NCI-H446 treated with DMSO at 0.1 percent for 48 hours (cell line): ENCODE measurements around the gene LPGAT1.

Experiments
- DNase-seq: peaks from one replicate; lab custom pipeline; 2025; lab: John Stamatoyannopoulos, UW

LPGAT1 gene

GRCh38 chr1:211828584-211829342, 1.8 kb downstream of the LPGAT1 start:
- no peak for DNase-seq

GRCh38 chr1:211827051-211827450, 3.5 kb downstream of the LPGAT1 start:
- DNase-seq: no peak

- DNase-seq: no peak
These were observed 4.6 kb downstream of the LPGAT1 start for GRCh38 chr1:211825980-211826379.

GRCh38 chr1:211822677-211823407, 7.7 kb downstream of the LPGAT1 start:
- DNase-seq: no peak

- DNase-seq: no peak
These were observed 14.0 kb downstream of the LPGAT1 start for GRCh38 chr1:211816586-211816985.

- no peak for DNase-seq
These were observed 16.2 kb downstream of the LPGAT1 start for GRCh38 chr1:211814313-211814712.

- DNase-seq: peak; percentile 40
These were observed 17.0 kb downstream of the LPGAT1 start for GRCh38 chr1:211813590-211813989.

- no peak for DNase-seq
These were observed 18.0 kb downstream of the LPGAT1 start for GRCh38 chr1:211812584-211812983.

- no peak for DNase-seq
These were observed 18.7 kb downstream of the LPGAT1 start for GRCh38 chr1:211811848-211812247.

GRCh38 chr1:211811126-211811525, 19.4 kb downstream of the LPGAT1 start:
- no peak for DNase-seq

GRCh38 chr1:211808475-211808874, 22.1 kb downstream of the LPGAT1 start:
- no peak for DNase-seq

- no peak for DNase-seq
These were observed 25.6 kb downstream of the LPGAT1 start for GRCh38 chr1:211804915-211805314.

GRCh38 chr1:211800925-211801607, 29.5 kb downstream of the LPGAT1 start:
- no peak for DNase-seq

- no peak for DNase-seq
These were observed 32.6 kb downstream of the LPGAT1 start for GRCh38 chr1:211797994-211798393.

- DNase-seq: no peak
These were observed 38.6 kb downstream of the LPGAT1 start for GRCh38 chr1:211791979-211792378.

GRCh38 chr1:211789641-211790464, 40.7 kb downstream of the LPGAT1 start:
- no peak for DNase-seq

GRCh38 chr1:211788626-211789025, 41.9 kb downstream of the LPGAT1 start:
- no peak for DNase-seq

GRCh38 chr1:211783897-211784296, 46.7 kb downstream of the LPGAT1 start:
- no peak for DNase-seq

GRCh38 chr1:211783266-211783665, 47.3 kb downstream of the LPGAT1 start:
- DNase-seq: no peak

- no peak for DNase-seq
These were observed 49.3 kb downstream of the LPGAT1 start for GRCh38 chr1:211781260-211781659.

- no peak for DNase-seq
These were observed 55.4 kb downstream of the LPGAT1 start for GRCh38 chr1:211775170-211775569.

GRCh38 chr1:211764701-211765100, 65.9 kb downstream of the LPGAT1 start:
- DNase-seq: no peak
